ENCODE results near the gene GHRL. TPM values are rescaled to one million over a fixed set of nuclear protein-coding genes. Genes with fewer than 3 reads are reported as not detected.

The GHRL gene
- total RNA-seq, 1 experiment from 2014 or later = not detected

GRCh38 chr3:10335190-10335738 lies 42.5 kb upstream of the GHRL start:
- ATAC-seq (no peak), DNase-seq (ENCODE audit: low read depth, low spot score) (no peak)
- Histone ChIP-seq H3K27ac (ENCODE audit: low read length) (no peak overlapping the region), H3K4me3 (ENCODE audit: low read depth in 2 of 2, low read length in 2 of 2) (no peak overlapping the region), H3K4me1 (ENCODE audit: control insufficient read depth, insufficient read depth, low read length) (no peaks in the 10 kb centered on the region), H3K27me3 (ENCODE audit: control insufficient read depth, insufficient read depth, low read length) (no peaks in the 10 kb centered on the region), H3K36me3 (ENCODE audit: control insufficient read depth, insufficient read depth, low read length) (no peaks in the 10 kb centered on the region), H3K9me3 (ENCODE audit: control insufficient read depth, insufficient read depth, low read depth, low read length) (no peaks in the 10 kb centered on the region)
- POLR2A ChIA-PET = no interaction called here
- TF ChIP-seq SIN3A (IDR thresholded peaks at IDR 0.05; ENCODE audit: borderline replicate concordance, insufficient read depth, low read depth, low read length) = no peak
- no peak for TF ChIP-seq CTCF (IDR thresholded peaks at IDR 0.05)
- no peak for TF ChIP-seq REST (IDR thresholded peaks at IDR 0.05; ENCODE audit: insufficient read depth in 1 of 2, low read depth in 2 of 2, low read length in 1 of 2)
- no peak for TF ChIP-seq TCF7L2 (IDR thresholded peaks at IDR 0.05; ENCODE audit: low read depth, low read length)
- no peak for TF ChIP-seq POLR2AphosphoS5 (IDR thresholded peaks at IDR 0.05; ENCODE audit: low read depth, low read length)
- intact Hi-C loops (cut with micrococcal nuclease; ENCODE audit: unreplicated experiment) (no loop called here), in situ Hi-C loops (cut with HindIII; ENCODE audit: low pct_unique_long_range_greater_than_20kb, low sequenced_read_pairs) (no loop called here)
- BruUV-seq (replicated peaks) = no TSS peak
- CTCF ChIA-PET = interaction anchor here (0.6 kb wide), 1 partner anchor 13 kb away, joined by 3 read pairs; no protein-coding TSS in a partner anchor

- Histone ChIP-seq H3K36me3 (ENCODE audit: control insufficient read depth, insufficient read depth, low read length) (no peaks in the 10 kb centered on the region), H3K4me3 (ENCODE audit: low read depth in 2 of 2, low read length in 2 of 2) (no peak overlapping the region), H3K9me3 (ENCODE audit: control insufficient read depth, insufficient read depth, low read depth, low read length) (no peaks in the 10 kb centered on the region), H3K27ac (ENCODE audit: low read length) (no peak overlapping the region), H3K27me3 (ENCODE audit: control insufficient read depth, insufficient read depth, low read length) (no peaks in the 10 kb centered on the region), H3K4me1 (ENCODE audit: control insufficient read depth, insufficient read depth, low read length) (no peaks in the 10 kb centered on the region)
- in situ Hi-C loops (cut with HindIII; ENCODE audit: low pct_unique_long_range_greater_than_20kb, low sequenced_read_pairs) = no loop called here
- intact Hi-C loops (cut with micrococcal nuclease; ENCODE audit: unreplicated experiment) = no loop called here
- ATAC-seq = no peak
- CTCF ChIA-PET = interaction anchor here (0.9 kb wide), 1 partner anchor 13 kb away, joined by 4 read pairs; no protein-coding TSS in a partner anchor
- no peak for TF ChIP-seq CTCF (IDR thresholded peaks at IDR 0.05)
- TF ChIP-seq SIN3A (IDR thresholded peaks at IDR 0.05; ENCODE audit: borderline replicate concordance, insufficient read depth, low read depth, low read length) = no peak
- no peak for TF ChIP-seq POLR2AphosphoS5 (IDR thresholded peaks at IDR 0.05; ENCODE audit: low read depth, low read length)
- TF ChIP-seq REST (IDR thresholded peaks at IDR 0.05; ENCODE audit: insufficient read depth in 1 of 2, low read depth in 2 of 2, low read length in 1 of 2) = no peak
- TF ChIP-seq TCF7L2 (IDR thresholded peaks at IDR 0.05; ENCODE audit: low read depth, low read length) = no peak
- DNase-seq (ENCODE audit: low read depth, low spot score) = no peak
- no TSS peak for BruUV-seq (replicated peaks)
- POLR2A ChIA-PET = no interaction called here
Measured at GRCh38 chr3:10334459-10334858, 41.7 kb upstream of the GHRL start.

Data from Panc1 (cell line).